Measurements from ENCODE around the gene ANTXR2. TPM values are rescaled to one million over a fixed set of nuclear protein-coding genes. Genes with fewer than 3 reads are reported as not detected.

ANTXR2 gene
- total RNA-seq, 1 donor from 2014 or later = 16.8 TPM

DNA sequence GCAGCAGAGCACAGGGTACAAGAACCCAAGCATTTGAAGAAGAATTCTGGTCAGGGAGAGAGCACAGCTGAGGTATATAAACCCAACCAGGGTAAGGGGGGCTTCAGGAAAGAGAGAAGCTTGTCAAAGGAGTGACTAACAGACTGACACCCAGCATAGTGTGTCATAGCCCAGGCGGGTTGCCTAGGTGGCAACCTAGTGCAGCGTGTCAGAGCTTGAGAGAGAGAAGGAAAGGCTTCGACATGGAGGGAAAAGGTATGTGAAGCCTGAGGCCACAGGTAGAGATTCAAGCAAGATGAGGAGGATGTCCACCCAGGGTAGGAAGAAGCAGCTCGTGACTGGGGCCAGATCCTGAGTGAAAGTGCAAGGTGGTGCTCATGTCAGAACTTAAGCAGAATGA lies 8.5 kb upstream of the ANTXR2 start:
- Histone ChIP-seq H3K27me3 (no peaks in the 10 kb centered on the region), H3K9me3 (no peaks in the 10 kb centered on the region), H3K27ac (no peak overlapping the region), H3K36me3 (no peaks in the 10 kb centered on the region), H3K4me3 (no peak overlapping the region), H3K4me1 (no peaks in the 10 kb centered on the region)
- DNase-seq (ENCODE audit: low spot score in 2 of 2) = no peak
- TF ChIP-seq, protein P1, sequence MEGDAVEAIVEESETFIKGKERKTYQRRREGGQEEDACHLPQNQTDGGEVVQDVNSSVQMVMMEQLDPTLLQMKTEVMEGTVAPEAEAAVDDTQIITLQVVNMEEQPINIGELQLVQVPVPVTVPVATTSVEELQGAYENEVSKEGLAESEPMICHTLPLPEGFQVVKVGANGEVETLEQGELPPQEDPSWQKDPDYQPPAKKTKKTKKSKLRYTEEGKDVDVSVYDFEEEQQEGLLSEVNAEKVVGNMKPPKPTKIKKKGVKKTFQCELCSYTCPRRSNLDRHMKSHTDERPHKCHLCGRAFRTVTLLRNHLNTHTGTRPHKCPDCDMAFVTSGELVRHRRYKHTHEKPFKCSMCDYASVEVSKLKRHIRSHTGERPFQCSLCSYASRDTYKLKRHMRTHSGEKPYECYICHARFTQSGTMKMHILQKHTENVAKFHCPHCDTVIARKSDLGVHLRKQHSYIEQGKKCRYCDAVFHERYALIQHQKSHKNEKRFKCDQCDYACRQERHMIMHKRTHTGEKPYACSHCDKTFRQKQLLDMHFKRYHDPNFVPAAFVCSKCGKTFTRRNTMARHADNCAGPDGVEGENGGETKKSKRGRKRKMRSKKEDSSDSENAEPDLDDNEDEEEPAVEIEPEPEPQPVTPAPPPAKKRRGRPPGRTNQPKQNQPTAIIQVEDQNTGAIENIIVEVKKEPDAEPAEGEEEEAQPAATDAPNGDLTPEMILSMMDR (IDR thresholded peaks at IDR 0.05) = no peak
- intact Hi-C loops (cut with DNase I) = no loop called here

DNA sequence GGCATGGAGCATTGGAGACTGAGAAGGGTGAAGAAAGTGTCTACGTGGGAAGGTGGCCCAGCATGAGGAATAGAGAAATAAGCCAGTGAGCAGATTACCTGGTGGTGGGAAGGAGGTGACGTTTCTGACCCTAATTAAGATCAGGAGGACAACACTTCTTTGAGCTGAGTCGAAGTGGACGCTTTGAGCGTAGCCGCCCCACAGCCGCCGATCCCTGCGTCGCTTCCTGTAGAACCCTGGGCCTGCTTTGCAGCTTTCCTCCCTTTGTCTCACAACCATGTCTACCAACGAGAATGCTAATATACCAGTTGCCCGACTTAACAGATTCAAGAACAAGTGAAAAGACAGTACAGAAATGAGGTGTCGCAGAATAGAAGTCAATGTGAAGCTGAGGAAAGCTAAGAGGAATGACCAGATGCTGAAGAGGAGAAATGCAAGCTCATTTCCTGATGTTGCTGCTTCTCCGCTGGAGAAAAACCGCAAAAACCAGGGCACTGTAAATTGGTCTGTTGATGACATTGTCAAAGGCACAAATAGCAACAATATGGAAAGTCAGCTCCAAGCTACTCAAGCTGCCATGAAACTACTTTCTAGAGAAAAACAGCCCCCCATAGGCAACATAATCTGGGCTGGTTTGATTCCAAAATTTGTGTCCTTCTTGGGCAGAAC lies 6.4 kb upstream of the ANTXR2 start:
- Histone ChIP-seq H3K4me1 (no peaks in the 10 kb centered on the region), H3K27ac (no peak overlapping the region), H3K36me3 (no peaks in the 10 kb centered on the region), H3K27me3 (no peaks in the 10 kb centered on the region), H3K9me3 (no peaks in the 10 kb centered on the region), H3K4me3 (no peak overlapping the region)
- TF ChIP-seq, protein P1 (IDR thresholded peaks at IDR 0.05) = no peak
- intact Hi-C loops (cut with DNase I) = loop anchor here (10.0 kb wide), 1 partner anchor 425 kb away; no protein-coding TSS in a partner anchor
- DNase-seq (ENCODE audit: low spot score in 2 of 2) = no peak

DNA sequence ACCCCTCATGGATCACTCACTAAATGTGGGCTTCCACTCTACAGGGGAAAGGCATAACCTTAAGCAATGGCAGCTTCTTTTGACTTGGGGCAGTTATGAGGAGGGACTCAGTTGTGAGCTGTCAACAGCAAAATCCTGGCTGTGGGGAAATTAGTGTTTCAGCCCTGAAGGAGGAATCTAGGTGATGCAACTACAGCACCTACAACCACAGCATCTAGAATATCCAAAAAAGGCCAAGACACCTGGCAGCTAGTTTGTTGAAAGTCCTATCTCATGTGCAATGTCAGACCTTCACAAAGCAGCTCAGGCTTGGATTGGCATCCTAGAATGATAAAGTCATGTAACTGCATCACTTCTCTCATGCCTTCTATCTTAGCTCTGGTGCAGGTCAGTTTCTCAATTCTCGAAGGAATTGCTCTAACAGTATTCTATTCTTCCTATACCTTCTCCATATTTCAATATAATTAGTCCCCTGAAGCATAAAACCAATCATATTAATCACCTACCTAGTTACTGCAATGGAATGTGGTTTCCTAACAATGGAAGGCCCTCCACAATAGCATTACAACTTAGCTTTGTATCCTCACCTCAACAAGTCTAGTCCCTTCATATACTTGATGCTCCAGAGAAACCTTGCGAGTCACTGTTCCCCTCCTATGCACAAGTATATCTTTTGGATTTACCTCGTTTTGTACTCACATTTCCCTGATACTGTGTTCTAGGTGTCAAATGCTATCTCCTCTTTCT lies 5.5 kb upstream of the ANTXR2 start:
- no peaks in the 10 kb centered on the region for H3K9me3 ChIP-seq
- H3K4me3 ChIP-seq = no peak overlapping the region
- H3K27me3 ChIP-seq = no peaks in the 10 kb centered on the region
- no peak for DNase-seq (ENCODE audit: low spot score in 2 of 2)
- intact Hi-C loops (cut with DNase I) = loop anchor here (10.0 kb wide), 1 partner anchor 424 kb away; no protein-coding TSS in a partner anchor
- no peaks in the 10 kb centered on the region for H3K36me3 ChIP-seq
- peaks cover 0 to 4% of the 10 kb centered on the region in 2 donors for H3K4me1 ChIP-seq
- no peak overlapping the region for H3K27ac ChIP-seq
- TF ChIP-seq, protein P1 (IDR thresholded peaks at IDR 0.05) = no peak

DNA sequence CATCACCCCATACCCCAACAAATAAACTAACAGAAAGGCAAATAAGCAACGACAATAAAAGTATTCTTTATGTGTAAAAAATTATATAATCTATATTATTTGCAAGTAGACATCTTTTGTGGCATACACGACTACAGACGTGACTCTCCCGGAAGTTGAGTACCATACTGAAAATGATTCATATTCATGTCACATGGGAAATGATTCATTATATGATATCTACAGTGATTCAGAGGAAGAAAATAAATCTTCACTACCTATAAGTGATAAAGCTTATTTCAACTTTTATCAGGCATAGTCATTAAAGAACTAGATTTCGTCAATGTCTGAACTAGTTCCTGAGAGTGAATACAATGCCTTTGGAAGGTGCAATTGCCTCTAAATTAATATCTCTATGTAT lies 4.6 kb upstream of the ANTXR2 start:
- peaks cover 0 to 5% of the 10 kb centered on the region in 2 donors for H3K4me1 ChIP-seq
- TF ChIP-seq, protein P1 (IDR thresholded peaks at IDR 0.05) = no peak
- no peaks in the 10 kb centered on the region for H3K9me3 ChIP-seq
- no peak overlapping the region for H3K4me3 ChIP-seq
- intact Hi-C loops (cut with DNase I) = loop anchor here (10.0 kb wide), 1 partner anchor 423 kb away; no protein-coding TSS in a partner anchor
- no peak for DNase-seq (ENCODE audit: low spot score in 2 of 2)
- H3K27me3 ChIP-seq = no peaks in the 10 kb centered on the region
- no peaks in the 10 kb centered on the region for H3K36me3 ChIP-seq
- no peak overlapping the region for H3K27ac ChIP-seq

DNA sequence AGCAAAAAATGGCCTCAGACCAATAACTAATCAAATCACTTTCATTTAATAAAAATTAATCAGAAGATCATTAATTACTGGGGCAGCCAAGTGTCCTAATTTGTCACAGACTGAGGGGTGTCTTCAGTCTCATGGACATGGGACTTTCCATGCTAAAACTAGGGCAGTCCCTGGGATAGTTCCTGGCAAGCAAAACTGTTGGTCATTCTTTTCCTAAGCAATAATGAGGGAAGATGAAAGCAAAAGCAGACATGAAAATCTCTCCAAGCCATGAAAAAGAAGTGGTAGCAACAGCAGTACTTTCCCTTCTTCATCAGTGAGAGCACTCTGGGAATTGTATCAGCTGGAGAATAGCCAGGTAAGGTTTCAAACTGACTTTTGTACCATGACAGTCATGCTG lies 3.7 kb upstream of the ANTXR2 start:
- no peak for DNase-seq (ENCODE audit: low spot score in 2 of 2)
- H3K36me3 ChIP-seq = no peaks in the 10 kb centered on the region
- H3K27me3 ChIP-seq = no peaks in the 10 kb centered on the region
- peaks cover 0 to 5% of the 10 kb centered on the region in 2 donors for H3K4me1 ChIP-seq
- TF ChIP-seq, protein P1 (IDR thresholded peaks at IDR 0.05) = no peak
- no peak overlapping the region for H3K4me3 ChIP-seq
- intact Hi-C loops (cut with DNase I) = loop anchor here (10.0 kb wide), 1 partner anchor 422 kb away; no protein-coding TSS in a partner anchor
- H3K27ac ChIP-seq = no peak overlapping the region
- H3K9me3 ChIP-seq = no peaks in the 10 kb centered on the region

All from ascending aorta (tissue), 2 donors.